ENCODE results near the gene JUNB.

Gene JUNB

GRCh38 chr19:12788682-12789097, 2.6 kb upstream of the JUNB start:
- no peaks in the 10 kb centered on the region for H3K27me3 ChIP-seq (replicated peaks; ENCODE audit: control insufficient read depth, insufficient read depth, low read length)
- DNase-seq (ENCODE audit: extremely low read depth, insufficient read length), result peak; percentile 85
- H3K4me3 ChIP-seq (replicated peaks; ENCODE audit: low read depth, low read length), result peak overlapping the region; percentile 62
- TF ChIP-seq CTCF (IDR thresholded peaks at IDR 0.05; ENCODE audit: insufficient read depth, low read length, poor library complexity, severe bottlenecking), result peak; percentile 33
- H3K36me3 ChIP-seq (ENCODE audit: control insufficient read depth, insufficient read depth, low read length), result no peaks in the 10 kb centered on the region

- DNase-seq (ENCODE audit: extremely low read depth, insufficient read length), result no peak
- TF ChIP-seq CTCF (IDR thresholded peaks at IDR 0.05; ENCODE audit: insufficient read depth, low read length, poor library complexity, severe bottlenecking), result no peak
- Histone ChIP-seq H3K27me3 (replicated peaks; ENCODE audit: control insufficient read depth, insufficient read depth, low read length) (no peaks in the 10 kb centered on the region), H3K36me3 (ENCODE audit: control insufficient read depth, insufficient read depth, low read length) (no peaks in the 10 kb centered on the region), H3K4me3 (replicated peaks; ENCODE audit: low read depth, low read length) (peak overlapping the region; percentile 62)
These were observed 2.0 kb upstream of the JUNB start for GRCh38 chr19:12789098-12789903.

GRCh38 chr19:12789904-12790619, 1.2 kb upstream of the JUNB start:
- no peaks in the 10 kb centered on the region for H3K27me3 ChIP-seq (replicated peaks; ENCODE audit: control insufficient read depth, insufficient read depth, low read length)

GRCh38 chr19:12790628-12791344, 500 bp upstream of the JUNB start:
- no peak for TF ChIP-seq CTCF (IDR thresholded peaks at IDR 0.05; ENCODE audit: insufficient read depth, low read length, poor library complexity, severe bottlenecking)
- DNase-seq (ENCODE audit: extremely low read depth, insufficient read length), result no peak

More at GRCh38 chr19:12789904-12790619, 1.2 kb upstream of the JUNB start:
- TF ChIP-seq CTCF (IDR thresholded peaks at IDR 0.05; ENCODE audit: insufficient read depth, low read length, poor library complexity, severe bottlenecking), result no peak
- Histone ChIP-seq H3K4me3 (replicated peaks; ENCODE audit: low read depth, low read length) (peak overlapping the region; percentile 96), H3K36me3 (ENCODE audit: control insufficient read depth, insufficient read depth, low read length) (no peaks in the 10 kb centered on the region)
- peak; percentile 99 for DNase-seq (ENCODE audit: extremely low read depth, insufficient read length)

GRCh38 chr19:12792051-12792852, 966 bp downstream of the JUNB start:
- TF ChIP-seq CTCF (IDR thresholded peaks at IDR 0.05; ENCODE audit: insufficient read depth, low read length, poor library complexity, severe bottlenecking), result no peak
- Histone ChIP-seq H3K4me3 (replicated peaks; ENCODE audit: low read depth, low read length) (peak overlapping the region; percentile 96), H3K36me3 (ENCODE audit: control insufficient read depth, insufficient read depth, low read length) (no peaks in the 10 kb centered on the region), H3K27me3 (replicated peaks; ENCODE audit: control insufficient read depth, insufficient read depth, low read length) (no peaks in the 10 kb centered on the region)
- DNase-seq (ENCODE audit: extremely low read depth, insufficient read length), result peak; percentile 91

More at GRCh38 chr19:12790628-12791344, 500 bp upstream of the JUNB start:
- Histone ChIP-seq H3K4me3 (replicated peaks; ENCODE audit: low read depth, low read length) (peak overlapping the region; percentile 96), H3K36me3 (ENCODE audit: control insufficient read depth, insufficient read depth, low read length) (no peaks in the 10 kb centered on the region), H3K27me3 (replicated peaks; ENCODE audit: control insufficient read depth, insufficient read depth, low read length) (no peaks in the 10 kb centered on the region)

All from GM06990 (cell line).